Fibroblast of peridontal ligament (primary cell): ENCODE results near the gene KCTD1.
A peak's percentile ranks its signal among the peaks of the same experiment; 100 is the strongest.

Experiments used
- DNase-seq: peaks from one replicate; pipeline ENCODE4 v3.0.0-alpha.2; 2010; ENCODE audit errors: extremely low read depth

The KCTD1 gene

GRCh38 chr18:26425148-26425531, 123.2 kb downstream of the KCTD1 start:
- DNase-seq: no peak

- DNase-seq: no peak
Observed at GRCh38 chr18:26424428-26425147, 123.8 kb downstream of the KCTD1 start.

DNA sequence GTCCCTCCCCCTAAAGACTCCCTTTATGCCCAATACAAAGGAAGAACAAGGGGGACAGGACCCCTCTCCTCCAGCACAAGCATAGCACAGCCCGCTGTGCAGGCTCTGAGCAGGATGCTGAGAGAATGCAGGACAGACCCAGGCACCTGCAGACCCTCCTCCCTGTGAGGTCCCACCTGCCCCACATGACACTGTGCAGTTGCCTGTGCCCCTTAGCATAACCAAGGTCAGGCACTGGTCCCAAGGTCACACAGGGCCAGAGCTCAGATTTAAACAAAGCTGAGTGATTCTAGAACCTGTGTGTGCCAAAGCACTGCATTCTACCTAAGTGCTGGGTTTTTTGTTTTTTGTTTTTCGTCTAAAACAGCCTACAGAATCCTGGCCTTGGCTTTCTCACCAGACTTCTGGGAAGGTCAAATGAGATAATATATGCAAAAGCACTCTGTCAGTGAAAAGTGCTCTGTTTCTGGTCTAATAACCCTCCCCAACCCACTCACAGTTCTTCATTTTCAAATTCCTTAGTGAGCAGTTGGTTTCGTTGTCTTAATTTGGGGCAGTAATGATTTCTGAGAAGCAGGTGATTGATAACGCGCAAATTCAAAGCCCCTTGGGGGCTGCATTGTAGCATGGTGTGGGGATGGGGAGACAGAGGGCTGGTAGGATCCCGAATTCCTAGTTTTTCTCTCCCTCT, 125.7 kb downstream of the KCTD1 start:
- DNase-seq: no peak

GRCh38 chr18:26421931-26422330, 126.4 kb downstream of the KCTD1 start:
- DNase-seq: no peak

- no peak for DNase-seq
Observed at GRCh38 chr18:26421503-26421902, 126.8 kb downstream of the KCTD1 start.

DNA sequence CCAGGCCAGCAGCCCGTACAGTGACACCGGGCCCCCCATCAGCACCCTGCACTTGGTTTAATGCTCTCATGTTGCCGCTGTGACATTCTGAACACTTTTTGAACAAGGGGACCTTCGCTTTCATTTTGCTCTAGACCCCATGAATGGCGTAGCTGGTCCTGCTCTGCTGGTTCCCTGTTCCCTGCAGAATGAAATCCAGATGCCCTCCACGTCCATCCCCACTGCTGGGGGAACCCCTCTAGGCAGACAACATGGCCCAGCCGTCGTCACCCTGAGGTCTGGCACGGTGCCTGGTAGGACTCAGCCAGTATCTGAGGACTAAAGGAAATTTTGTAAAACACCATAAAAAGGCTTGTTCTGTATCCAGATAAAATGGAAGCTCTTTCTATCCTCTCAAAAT, 128.6 kb downstream of the KCTD1 start:
- DNase-seq: no peak

GRCh38 chr18:26418225-26418624, 130.1 kb downstream of the KCTD1 start:
- no peak for DNase-seq

DNA sequence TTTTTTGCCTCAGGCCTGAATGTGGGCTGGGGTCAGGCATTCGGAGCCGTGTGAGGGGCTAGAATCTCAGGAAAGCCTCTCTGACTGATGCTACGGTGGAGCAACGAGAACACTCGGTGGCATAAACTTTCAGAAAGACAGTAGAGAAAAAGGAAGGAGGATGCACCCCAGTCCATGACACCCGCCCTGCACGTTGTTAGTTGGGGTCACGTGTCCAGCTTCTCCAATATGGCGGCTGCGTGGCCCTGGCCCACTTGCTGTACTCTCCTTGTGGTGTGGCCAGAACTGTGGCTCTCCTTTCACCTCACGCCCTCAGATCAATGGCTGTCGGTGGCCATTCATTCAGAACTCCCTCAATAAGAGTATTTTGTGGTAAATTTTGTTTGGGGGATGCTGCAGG, 131.2 kb downstream of the KCTD1 start:
- no peak for DNase-seq

- DNase-seq: no peak
Observed at GRCh38 chr18:26416652-26417150, 131.7 kb downstream of the KCTD1 start.

DNA sequence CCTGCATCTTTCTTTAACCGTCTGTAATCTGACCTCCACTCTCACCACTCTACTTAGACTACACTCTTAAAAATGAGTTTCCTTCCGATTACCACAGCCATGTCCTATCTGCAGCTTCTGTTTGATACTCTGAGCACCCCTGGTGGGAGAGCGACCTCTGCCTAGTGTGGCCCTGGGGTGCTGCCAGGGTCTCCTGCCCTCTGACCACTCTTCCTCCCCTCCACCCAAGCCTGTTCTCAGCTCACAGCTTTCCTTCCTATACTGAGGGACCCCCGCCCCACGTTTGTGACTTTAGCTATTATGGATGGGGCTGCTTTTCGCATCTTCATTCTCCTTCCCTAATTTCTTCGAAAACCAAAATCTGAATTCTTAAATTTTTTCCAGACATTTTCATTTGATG, 132.7 kb downstream of the KCTD1 start:
- no peak for DNase-seq

- peak; percentile 25 for DNase-seq
Observed at GRCh38 chr18:26414901-26415440, 133.4 kb downstream of the KCTD1 start.

GRCh38 chr18:26409091-26409490, 139.3 kb downstream of the KCTD1 start:
- no peak for DNase-seq

GRCh38 chr18:26407736-26408601, 140.4 kb downstream of the KCTD1 start:
- peak; percentile 16 for DNase-seq

DNA sequence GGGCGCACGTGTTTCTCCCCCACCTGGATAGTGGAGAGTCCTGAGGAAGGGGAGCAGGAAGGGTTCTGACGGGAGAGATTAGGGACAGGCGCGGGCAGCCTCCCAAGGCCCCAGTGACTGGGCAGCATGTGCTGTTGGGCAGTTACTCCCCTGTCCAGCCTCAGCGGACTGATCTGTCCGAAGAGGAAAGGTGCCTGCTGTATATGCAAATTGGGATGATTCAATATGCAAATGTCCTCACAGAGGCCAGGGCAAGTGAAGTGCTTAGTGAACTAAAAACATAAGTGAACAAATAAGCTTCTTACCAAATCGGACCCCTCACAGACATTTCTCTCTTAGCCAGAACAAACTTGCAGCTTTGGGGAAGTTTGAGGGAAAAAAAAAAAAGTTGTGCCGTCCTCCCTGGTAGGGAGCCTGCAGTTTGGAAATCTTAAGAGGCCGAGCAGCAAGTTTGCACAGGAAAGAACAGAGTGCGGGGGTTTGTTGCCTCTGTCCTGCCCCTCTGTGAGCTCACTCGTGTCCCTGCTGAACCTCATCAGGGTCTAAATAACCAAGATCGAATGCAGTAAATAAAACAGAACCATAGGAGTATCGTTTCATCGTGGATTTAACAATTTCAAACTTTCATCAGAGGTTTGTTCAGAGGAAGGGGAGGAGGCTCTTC, 141.4 kb downstream of the KCTD1 start:
- no peak for DNase-seq

DNA sequence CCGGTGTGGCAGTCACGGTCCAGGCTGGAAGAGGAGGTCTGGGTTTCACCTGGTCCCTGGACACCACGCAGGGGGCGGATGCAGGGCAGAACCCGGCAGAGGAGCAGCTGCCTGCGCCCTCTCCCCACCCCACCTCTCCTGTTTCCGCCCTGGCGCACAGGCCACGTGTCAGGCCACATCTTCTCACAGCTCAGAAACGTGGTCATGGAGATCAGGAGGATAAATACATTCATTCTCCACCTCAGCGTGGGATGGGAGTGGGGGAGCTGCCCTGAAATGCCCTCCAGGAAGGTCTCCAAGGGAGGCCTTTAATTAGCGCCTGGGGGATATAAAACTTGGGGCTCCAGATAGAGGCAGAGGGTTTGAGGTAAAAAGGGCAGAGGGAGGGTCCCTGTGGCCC, 142.0 kb downstream of the KCTD1 start:
- no peak for DNase-seq

- DNase-seq: peak; percentile 31
Observed at GRCh38 chr18:26405190-26405801, 143.1 kb downstream of the KCTD1 start.
